ENCODE results near the gene ACBD4. TPM values are rescaled to one million over a fixed set of nuclear protein-coding genes. Genes with fewer than 3 reads are reported as not detected.

The ACBD4 gene
- total and polyA plus RNA-seq, 2 of the 13 experiments (the other 11 are each of a cell fraction or from before 2014, with no cell fraction given): 16.1 to 26.9 TPM

DNA sequence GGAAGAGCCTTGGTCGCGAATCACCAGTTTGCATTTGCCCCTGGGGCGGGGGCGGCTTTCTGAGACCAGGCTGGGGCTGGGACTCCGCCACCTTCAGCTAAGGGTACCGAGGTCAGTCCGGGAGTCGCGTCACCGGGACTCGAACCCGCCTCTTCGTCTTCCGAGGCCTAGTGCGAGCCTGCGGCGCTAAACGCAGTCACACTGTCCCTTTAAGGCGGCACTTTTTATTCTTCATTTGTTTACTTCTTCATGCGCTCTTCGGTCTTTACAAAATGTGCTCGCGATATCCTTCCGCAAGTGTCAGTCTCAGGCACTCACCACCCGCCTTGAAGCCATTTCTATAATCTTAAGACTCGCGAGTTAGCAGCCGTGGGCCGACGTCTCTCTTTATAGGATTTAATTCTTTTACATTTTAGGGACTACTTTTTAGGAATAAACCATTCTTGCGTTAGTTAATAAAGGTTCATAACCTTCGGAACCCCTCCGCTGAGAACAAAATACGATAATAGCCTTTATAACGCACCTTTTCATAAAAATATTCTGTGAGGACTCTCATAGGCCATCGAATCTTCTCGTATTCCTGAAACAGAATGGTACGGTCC is 12.2 kb downstream of the ACBD4 start (continued):
- peak; percentile 72; the same call in 1 of the 2 replicates for TF ChIP-seq ZNF749 (CRISPR knock-in tag; IDR thresholded peaks at IDR 0.05; ENCODE audit: borderline replicate concordance)
- TF ChIP-seq ESRRA (CRISPR knock-in tag; IDR thresholded peaks at IDR 0.05; ENCODE audit: low read depth): no peak
- no peak for TF ChIP-seq ZNF660 (CRISPR knock-in tag; IDR thresholded peaks at IDR 0.05; ENCODE audit: borderline replicate concordance, low read depth)
- no peak for TF ChIP-seq GABPA (IDR thresholded peaks at IDR 0.05; ENCODE audit: low read depth, low read length)
- 0 out of 2 replicates have a peak, but pooled peaks have one; percentile 33 for TF ChIP-seq GABPA (CRISPR knock-in tag; IDR thresholded peaks at IDR 0.05; ENCODE audit: low read depth)
- TF ChIP-seq ZNF672 (CRISPR knock-in tag; IDR thresholded peaks at IDR 0.05): no peak
- peak; percentile 45; the same call in 1 of the 2 replicates for TF ChIP-seq FOSL2 (CRISPR knock-in tag; IDR thresholded peaks at IDR 0.05)
- TF ChIP-seq, protein P1, sequence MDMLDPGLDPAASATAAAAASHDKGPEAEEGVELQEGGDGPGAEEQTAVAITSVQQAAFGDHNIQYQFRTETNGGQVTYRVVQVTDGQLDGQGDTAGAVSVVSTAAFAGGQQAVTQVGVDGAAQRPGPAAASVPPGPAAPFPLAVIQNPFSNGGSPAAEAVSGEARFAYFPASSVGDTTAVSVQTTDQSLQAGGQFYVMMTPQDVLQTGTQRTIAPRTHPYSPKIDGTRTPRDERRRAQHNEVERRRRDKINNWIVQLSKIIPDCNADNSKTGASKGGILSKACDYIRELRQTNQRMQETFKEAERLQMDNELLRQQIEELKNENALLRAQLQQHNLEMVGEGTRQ (IDR thresholded peaks at IDR 0.05; ENCODE audit: low read depth, low read length): no peak
- TF ChIP-seq, protein P1 (CRISPR knock-in tag; IDR thresholded peaks at IDR 0.05; ENCODE audit: borderline replicate concordance): no peak
- no peak; the same call in 1 of the 2 replicates for TF ChIP-seq GFI1 (CRISPR knock-in tag; IDR thresholded peaks at IDR 0.05; ENCODE audit: borderline replicate concordance)
- TF ChIP-seq MLX (CRISPR knock-in tag; IDR thresholded peaks at IDR 0.05): no peak
- peak; percentile 52; the same call in 1 of the 2 replicates for TF ChIP-seq KDM4B (CRISPR knock-in tag; IDR thresholded peaks at IDR 0.05)
- no peak for TF ChIP-seq IKZF4 (CRISPR knock-in tag; IDR thresholded peaks at IDR 0.05; ENCODE audit: borderline replicate concordance, low read depth, not compliant biosample characterization)
- no peak for TF ChIP-seq ZNF230 (CRISPR knock-in tag; IDR thresholded peaks at IDR 0.05)
- no peak; the same call in 1 of the 2 replicates for TF ChIP-seq MED13 (CRISPR knock-in tag; IDR thresholded peaks at IDR 0.05)
- TF ChIP-seq THAP9 (CRISPR knock-in tag; IDR thresholded peaks at IDR 0.05; ENCODE audit: borderline replicate concordance): no peak; the same call in 1 of the 2 replicates
- no peak for TF ChIP-seq IRX3 (CRISPR knock-in tag; IDR thresholded peaks at IDR 0.05; ENCODE audit: borderline replicate concordance, low read depth)
- TF ChIP-seq ZNF274 (CRISPR knock-in tag; IDR thresholded peaks at IDR 0.05): no peak
- 0 out of 2 replicates have a peak, but pooled peaks have one; percentile 78 for TF ChIP-seq ZNF615 (CRISPR knock-in tag; IDR thresholded peaks at IDR 0.05; ENCODE audit: borderline replicate concordance)
- no peak for TF ChIP-seq HNRNPH1 (optimal IDR thresholded peaks at IDR 0.05; ENCODE audit: low read depth, low read length)
- peak; percentile 35; the same call in 1 of the 2 replicates for TF ChIP-seq ZFP36L1 (CRISPR knock-in tag; IDR thresholded peaks at IDR 0.05)
- TF ChIP-seq, protein P2, sequence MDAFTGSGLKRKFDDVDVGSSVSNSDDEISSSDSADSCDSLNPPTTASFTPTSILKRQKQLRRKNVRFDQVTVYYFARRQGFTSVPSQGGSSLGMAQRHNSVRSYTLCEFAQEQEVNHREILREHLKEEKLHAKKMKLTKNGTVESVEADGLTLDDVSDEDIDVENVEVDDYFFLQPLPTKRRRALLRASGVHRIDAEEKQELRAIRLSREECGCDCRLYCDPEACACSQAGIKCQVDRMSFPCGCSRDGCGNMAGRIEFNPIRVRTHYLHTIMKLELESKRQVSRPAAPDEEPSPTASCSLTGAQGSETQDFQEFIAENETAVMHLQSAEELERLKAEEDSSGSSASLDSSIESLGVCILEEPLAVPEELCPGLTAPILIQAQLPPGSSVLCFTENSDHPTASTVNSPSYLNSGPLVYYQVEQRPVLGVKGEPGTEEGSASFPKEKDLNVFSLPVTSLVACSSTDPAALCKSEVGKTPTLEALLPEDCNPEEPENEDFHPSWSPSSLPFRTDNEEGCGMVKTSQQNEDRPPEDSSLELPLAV (CRISPR knock-in tag; conservative IDR thresholded peaks at IDR 0.05; ENCODE audit: low read depth): no peak
- peak; percentile 5; the same call in 1 of the 2 replicates for TF ChIP-seq ZNF124 (CRISPR knock-in tag; IDR thresholded peaks at IDR 0.05)
- no peak for TF ChIP-seq HOXA7 (CRISPR knock-in tag; IDR thresholded peaks at IDR 0.05)
